ENCODE measurements around the gene PGLYRP1.

- TF ChIP-seq POLR2A (IDR thresholded peaks at IDR 0.05) (peak in 1 of 2 donors; percentile 37), CTCF (IDR thresholded peaks at IDR 0.05) (no peak)
Measured at GRCh38 chr19:45994998-45995714, 27.7 kb downstream of the PGLYRP1 start, which contains the start of gene CCDC61.
